GM08714 (cell line): ENCODE data around the gene KCNK5.

Experiments
- H3K4me3 ChIP-seq: fragments of 200-500 bp; sonication (Bioruptor generic); 2 replicates; pipeline ENCODE4 v1.5.1; 2014; ENCODE audit warnings: mild to moderate bottlenecking, low read length, inconsistent platforms
- ZNF274 ChIP-seq: IDR thresholded peaks from 2 replicates; pipeline ENCODE4 v1.6.1; 2012; ENCODE audit warnings: mild to moderate bottlenecking, low read depth, low read length

Gene KCNK5

GRCh38 chr6:39172377-39172757 is 56.9 kb downstream of the KCNK5 start:
- H3K4me3 ChIP-seq = no peak overlapping the region
- TF ChIP-seq ZNF274 = no peak

GRCh38 chr6:39171489-39172376 is 57.5 kb downstream of the KCNK5 start:
- TF ChIP-seq ZNF274 = no peak
- H3K4me3 ChIP-seq = no peak overlapping the region

GRCh38 chr6:39170860-39171259 is 58.4 kb downstream of the KCNK5 start:
- H3K4me3 ChIP-seq = no peak overlapping the region
- no peak for TF ChIP-seq ZNF274

DNA sequence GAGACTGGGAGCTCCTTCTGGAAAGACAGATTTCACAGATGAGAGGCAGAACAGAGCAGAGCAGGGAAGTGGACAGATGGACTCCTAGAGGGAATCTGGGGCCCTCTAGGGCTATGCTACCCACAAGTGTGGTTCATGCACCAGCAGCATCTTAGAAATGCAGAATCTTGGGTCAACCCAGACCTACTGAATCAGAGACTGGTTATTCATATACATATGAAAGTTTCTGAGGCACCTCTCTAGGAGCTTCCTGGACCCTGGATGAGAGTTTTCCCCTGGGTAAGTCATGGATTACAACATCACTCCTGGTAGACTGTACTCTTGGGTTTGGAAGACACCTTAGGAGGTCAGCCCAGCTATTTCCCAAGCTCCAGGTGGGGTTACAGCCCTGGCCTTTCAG is 58.9 kb downstream of the KCNK5 start:
- no peak for TF ChIP-seq ZNF274
- H3K4me3 ChIP-seq = no peak overlapping the region

DNA sequence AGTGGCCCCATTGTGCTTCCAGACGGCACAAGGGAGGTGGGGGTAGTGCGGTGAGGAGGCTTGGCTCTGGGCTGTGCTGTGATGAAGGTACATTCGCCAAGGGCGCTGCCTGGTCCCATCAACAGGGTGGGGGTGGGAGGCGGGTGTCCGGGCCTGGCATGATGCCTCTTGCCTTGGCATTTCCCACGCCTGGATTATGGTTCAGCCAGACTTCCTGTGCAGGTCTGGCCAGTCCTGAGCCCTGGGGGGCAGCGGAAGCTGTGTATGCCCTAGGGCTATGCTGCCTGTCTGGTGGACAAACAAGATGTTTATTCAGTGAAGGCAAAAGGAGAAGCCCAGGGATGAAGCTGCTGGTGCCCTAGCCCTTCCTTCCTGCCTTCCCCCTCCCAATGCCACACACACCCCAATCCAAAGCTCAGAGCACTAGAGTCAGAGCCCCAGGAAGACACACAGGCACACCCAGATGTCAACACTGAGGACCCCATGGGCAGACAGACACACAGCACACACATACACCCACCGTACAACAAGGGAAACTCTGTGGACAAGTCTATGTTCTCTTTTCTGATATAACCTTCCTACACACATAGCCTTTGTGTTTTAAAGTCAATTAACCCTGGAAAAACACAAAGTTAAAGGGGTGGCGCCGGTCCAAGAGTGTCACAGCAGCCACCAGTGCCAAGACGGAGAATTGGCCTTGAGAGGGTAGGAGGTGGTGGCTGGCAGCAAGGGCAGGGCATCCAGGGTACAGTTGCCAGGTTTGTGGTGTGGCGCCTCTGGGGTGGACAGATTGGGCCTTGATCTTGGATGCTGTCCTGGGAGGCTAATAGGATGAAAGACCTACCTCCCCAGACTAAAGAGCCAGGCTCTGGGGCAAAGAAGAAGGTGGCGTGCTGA is 59.6 kb downstream of the KCNK5 start:
- TF ChIP-seq ZNF274 = no peak
- no peak overlapping the region for H3K4me3 ChIP-seq

- no peak overlapping the region for H3K4me3 ChIP-seq
- no peak for TF ChIP-seq ZNF274
These were observed 61.2 kb downstream of the KCNK5 start for GRCh38 chr6:39167866-39168625.

DNA sequence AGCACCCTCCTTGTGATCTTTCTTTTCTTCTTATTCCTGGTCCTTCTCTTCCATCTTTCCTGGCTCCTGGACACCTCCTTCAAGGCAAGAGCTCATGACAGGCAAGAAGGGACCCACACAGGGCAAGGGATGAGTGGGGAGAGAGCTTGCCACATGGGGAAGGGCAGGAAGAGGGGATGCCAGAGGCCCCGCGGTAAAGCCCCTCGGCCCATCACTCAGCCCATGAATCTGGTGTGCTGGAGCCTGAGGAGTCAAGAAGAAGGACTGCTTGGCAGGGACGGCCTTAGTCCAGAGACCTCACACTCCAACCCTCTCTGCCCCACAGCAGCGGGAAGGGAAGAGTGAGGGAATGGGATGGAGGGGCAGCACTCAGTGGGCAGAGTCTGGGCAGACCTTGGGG is 62.0 kb downstream of the KCNK5 start:
- TF ChIP-seq ZNF274 = no peak
- H3K4me3 ChIP-seq = no peak overlapping the region

DNA sequence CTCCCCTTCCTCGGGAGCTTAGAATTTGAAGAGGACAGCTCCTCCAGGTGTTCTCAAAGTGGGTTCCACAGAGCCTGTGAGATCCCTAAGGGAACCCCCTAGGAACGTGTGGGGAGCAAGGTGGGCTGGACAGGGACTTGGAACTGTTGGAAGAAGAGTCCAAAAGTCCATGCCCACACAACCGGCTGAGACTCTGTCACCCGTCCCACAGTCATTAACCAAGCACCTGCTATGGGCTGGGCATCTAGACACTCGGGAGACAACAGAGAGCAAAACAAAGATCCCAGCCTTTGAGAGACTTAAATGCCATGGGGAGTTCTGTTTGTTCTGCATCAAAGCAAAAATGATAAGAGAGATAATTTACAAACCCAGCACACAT is 62.4 kb downstream of the KCNK5 start:
- no peak for TF ChIP-seq ZNF274
- H3K4me3 ChIP-seq = no peak overlapping the region

DNA sequence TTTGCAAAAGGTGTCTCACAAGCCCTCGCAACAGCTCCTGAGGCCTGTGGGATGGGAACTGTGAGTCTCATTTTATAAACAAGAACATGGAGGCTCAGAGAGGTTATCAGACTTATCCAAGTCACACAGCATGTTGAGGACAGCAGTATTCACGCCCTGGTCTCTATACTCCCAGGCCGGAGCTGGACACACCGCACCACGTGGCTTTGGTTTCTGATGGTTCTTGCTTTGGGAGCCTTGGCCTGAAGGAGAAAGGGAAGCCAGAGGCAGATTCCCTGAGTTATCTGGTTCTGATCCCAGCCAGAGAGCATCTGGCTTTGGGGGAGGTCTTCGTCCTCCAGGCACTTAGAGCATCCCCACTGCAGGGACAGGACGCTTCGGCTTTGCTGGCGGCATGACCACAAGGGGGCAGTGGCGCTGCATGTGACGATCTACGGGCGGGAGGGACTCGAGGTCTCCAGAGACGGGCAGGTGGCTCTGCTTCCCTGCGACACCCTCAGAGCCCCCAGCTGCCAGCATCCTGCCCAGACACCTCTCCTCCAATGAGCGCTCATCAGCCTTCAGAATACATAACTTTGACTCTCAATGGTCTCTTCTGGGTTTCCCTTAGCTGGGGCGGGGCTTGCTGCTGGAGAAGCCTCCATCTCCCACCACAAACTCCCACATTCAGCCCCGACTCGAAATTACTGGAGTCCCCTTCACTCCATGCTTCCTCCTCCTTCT is 62.9 kb downstream of the KCNK5 start:
- TF ChIP-seq ZNF274 = no peak
- no peak overlapping the region for H3K4me3 ChIP-seq

DNA sequence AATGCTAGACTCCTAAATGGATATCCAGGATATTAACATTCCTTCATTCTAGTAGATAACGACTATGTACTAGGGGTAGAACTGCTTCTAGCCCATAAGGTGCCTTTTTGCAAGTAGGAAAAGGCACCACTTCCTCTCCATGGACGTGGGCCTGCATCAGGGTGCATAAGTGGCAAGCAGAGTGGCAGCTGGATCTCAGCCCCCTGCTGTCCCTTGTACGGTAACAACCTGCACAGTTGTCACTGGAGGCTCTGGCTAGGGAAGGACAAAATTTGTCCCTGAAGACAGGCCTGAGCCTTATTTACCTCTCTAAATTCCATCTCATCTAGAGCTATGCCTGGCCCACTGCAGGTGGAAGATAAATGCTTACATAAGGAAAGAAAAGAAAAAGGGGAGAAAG is 71.8 kb downstream of the KCNK5 start:
- H3K4me3 ChIP-seq = no peak overlapping the region
- TF ChIP-seq ZNF274 = no peak

GRCh38 chr6:39156801-39157200 is 72.5 kb downstream of the KCNK5 start:
- TF ChIP-seq ZNF274 = no peak
- no peak overlapping the region for H3K4me3 ChIP-seq

DNA sequence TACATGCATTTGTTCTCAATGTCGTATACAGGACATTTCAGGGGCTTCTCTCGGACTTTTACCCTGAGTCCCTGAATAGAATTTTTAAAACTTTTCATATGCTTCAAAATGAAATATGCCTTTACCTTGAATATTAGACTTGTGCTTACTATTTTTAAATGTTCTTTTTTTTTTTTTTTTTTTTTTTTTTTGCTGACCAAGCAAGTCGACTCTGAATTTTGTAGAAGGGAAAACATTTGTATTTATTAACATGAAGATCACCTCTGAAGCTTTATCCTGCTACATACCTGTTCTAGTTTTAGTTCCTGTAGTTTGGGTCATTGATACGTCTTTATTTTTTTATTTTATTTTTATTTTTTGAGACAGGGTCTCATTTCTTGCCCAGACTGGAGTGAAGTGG is 74.6 kb downstream of the KCNK5 start:
- no peak overlapping the region for H3K4me3 ChIP-seq
- TF ChIP-seq ZNF274 = no peak

GRCh38 chr6:39153766-39154397 is 75.4 kb downstream of the KCNK5 start:
- H3K4me3 ChIP-seq = no peak overlapping the region
- TF ChIP-seq ZNF274 = no peak

DNA sequence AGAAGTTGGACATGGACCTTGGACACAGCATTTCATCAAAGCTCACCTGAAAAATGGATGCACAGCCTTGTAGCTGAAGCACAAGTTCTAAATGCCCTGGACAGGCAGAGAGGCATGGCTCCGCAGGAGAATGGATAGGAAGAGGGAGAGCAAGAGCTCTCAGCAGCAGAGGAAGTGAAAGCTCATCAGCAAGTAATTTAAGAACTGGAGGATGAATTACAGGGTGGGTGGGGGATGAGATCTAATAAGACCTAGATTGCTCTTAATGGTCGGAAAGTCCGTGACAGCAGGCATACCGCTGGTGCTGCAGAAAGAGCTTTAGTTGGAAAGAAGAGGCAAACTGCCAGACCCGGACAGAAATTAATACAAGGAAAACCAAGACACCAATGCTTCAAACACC is 77.0 kb downstream of the KCNK5 start:
- H3K4me3 ChIP-seq = no peak overlapping the region
- no peak for TF ChIP-seq ZNF274
